Keratinocyte (primary cell): ENCODE results near the gene SH3BP5. TPM values are rescaled to one million over a fixed set of nuclear protein-coding genes. Genes with fewer than 3 reads are reported as not detected.

Source experiments
- DNase-seq: peaks from one replicate; pipeline ENCODE4 v3.0.0-alpha.2; 2011; ENCODE audit warnings: low read depth, missing footprints, low spot score
- FAIRE-seq: peaks from 2 replicates; lab custom pipeline; 2011; peaks lifted over from hg19 to GRCh38; lab: Jason Lieb, UNC
- H2AFZ ChIP-seq: 2 replicates; pipeline ENCODE4 v1.6.0; 2012; ENCODE audit warnings: low read length, control low read depth, inconsistent platforms; ENCODE audit not compliant: control insufficient read depth
- H3K27ac ChIP-seq: 2 replicates; pipeline ENCODE4 v1.5.1; 2011; ENCODE audit warnings: low read length; ENCODE audit not compliant: control insufficient read depth, insufficient read depth
- H3K27me3 ChIP-seq: 3 replicates; pipeline ENCODE4 v1.6.0; 2011; ENCODE audit warnings: low read length; ENCODE audit not compliant: control insufficient read depth, insufficient read depth; ENCODE audit errors: extremely low read depth
- H3K36me3 ChIP-seq, 2 experiments: 2 replicates in 1 of 2; 3 replicates in 1 of 2; pipeline ENCODE4 v1.5.1; 2011; ENCODE audit warnings: low read length in 2 of 2, mild to moderate bottlenecking in 1 of 2; ENCODE audit not compliant: control insufficient read depth in 2 of 2, insufficient read depth in 2 of 2; ENCODE audit errors: extremely low read depth in 1 of 2
- H3K4me1 ChIP-seq: 3 replicates; pipeline ENCODE4 v1.5.1; 2011; ENCODE audit warnings: low read length; ENCODE audit not compliant: control insufficient read depth, insufficient read depth; ENCODE audit errors: extremely low read depth
- H3K4me2 ChIP-seq: 3 replicates; pipeline ENCODE4 v1.6.0; 2011; ENCODE audit warnings: low read depth, low read length; ENCODE audit not compliant: control insufficient read depth, insufficient read depth; ENCODE audit errors: extremely low read depth
- H3K4me3 ChIP-seq, 3 experiments: fragments of 200-600 bp in 1 of 3; sonication (generic) in 1 of 3; 2 replicates in 2 of 3; 3 replicates in 1 of 3; pipeline ENCODE4 v1.5.1; 2011 to 2016; ENCODE audit warnings: low read length in 3 of 3, mild to moderate bottlenecking in 3 of 3, control low read depth in 2 of 3, inconsistent platforms in 1 of 3, low read depth in 1 of 3, mixed read lengths in 1 of 3, mixed run types in 1 of 3, moderate library complexity in 1 of 3; ENCODE audit not compliant: control insufficient read depth in 2 of 3, insufficient read depth in 2 of 3; ENCODE audit errors: extremely low read depth in 1 of 3
- H3K79me2 ChIP-seq: 2 replicates; pipeline ENCODE4 v1.6.0; 2012; ENCODE audit warnings: low read length; ENCODE audit not compliant: control insufficient read depth, insufficient read depth
- H3K9ac ChIP-seq: 3 replicates; pipeline ENCODE4 v1.6.0; 2011; ENCODE audit warnings: low read length; ENCODE audit not compliant: control insufficient read depth, insufficient read depth; ENCODE audit errors: extremely low read depth
- H3K9me1 ChIP-seq: 3 replicates; pipeline ENCODE4 v1.6.0; 2011; ENCODE audit warnings: low read length; ENCODE audit not compliant: control insufficient read depth, insufficient read depth; ENCODE audit errors: extremely low read depth
- H3K9me3 ChIP-seq: 2 replicates; pipeline ENCODE4 v1.5.1; 2012; ENCODE audit warnings: low read depth, low read length; ENCODE audit not compliant: control insufficient read depth
- H4K20me1 ChIP-seq: 3 replicates; pipeline ENCODE4 v1.6.0; 2011; ENCODE audit warnings: low read length; ENCODE audit not compliant: control insufficient read depth, insufficient read depth; ENCODE audit errors: extremely low read depth
- EZH2 ChIP-seq: IDR thresholded peaks from one replicate; pipeline ENCODE4 v1.6.1; 2012; ENCODE audit warnings: inconsistent platforms, mild to moderate bottlenecking, low read length, moderate library complexity
- dilution Hi-C: fragments of 300-500 bp; cut with MboI; formaldehyde crosslinking; loops from one replicate; pipeline ENCODE4 v1.7.0; 2020; ENCODE audit warnings: low sequenced_read_pairs; ENCODE audit not compliant: extremely low pct_ligation_motif_present
- polyA plus RNA-seq, 5 experiments: library from polyadenylated mRNA; depleted of rRNA in 3 of 5; stranded (reverse) in 3 of 5; stranded (forward) in 1 of 5; unstranded in 1 of 5; fragments of >200 nt; gene quantifications; 1 replicate in 1 of 5; 2 replicates in 3 of 5; 3 replicates in 1 of 5; pipeline versions ENCODE4 v1.2.1 to v1.2.3, GENCODE V29; 2011 to 2012; ENCODE audit warnings: missing spikeins in 2 of 5, low read depth in 1 of 5, low replicate concordance in 1 of 5
- TF ChIP-seq, protein P1 (sequence below), 3 experiments: IDR thresholded peaks in 1 of 3; conservative IDR thresholded peaks in 1 of 3; optimal IDR thresholded peaks in 1 of 3; 2 replicates in 2 of 3; 3 replicates in 1 of 3; pipeline versions ENCODE3 to v1.5.1; 2011; ENCODE audit warnings: low read length in 3 of 3, mild to moderate bottlenecking in 3 of 3, moderate library complexity in 2 of 3, control low read depth in 1 of 3, inconsistent platforms in 1 of 3; ENCODE audit not compliant: insufficient read depth in 2 of 3; ENCODE audit errors: extremely low read depth in 1 of 3

SH3BP5 gene
- polyA plus RNA-seq, 1 donor (not counting 4 experiments of a cell fraction or from before 2014, with no cell fraction given), result 13.4 TPM

DNA sequence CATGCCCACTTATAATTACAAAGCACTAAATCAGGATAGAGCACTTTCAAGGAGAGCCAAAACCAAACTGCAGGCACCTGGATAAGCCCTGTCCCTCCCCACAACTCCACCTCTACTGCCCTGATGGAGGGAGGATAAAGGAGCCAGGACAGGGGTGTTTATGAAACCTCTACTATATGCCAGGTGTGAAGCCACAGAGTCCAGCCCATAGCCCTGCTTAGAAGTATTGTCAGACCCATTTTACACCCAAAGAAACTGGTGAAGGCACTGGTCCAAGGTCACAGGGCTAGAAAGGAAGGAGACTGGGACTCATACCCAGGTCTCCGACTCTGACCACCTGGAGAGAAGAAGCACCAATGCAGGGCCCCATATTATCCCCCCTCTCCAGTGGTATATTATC lies 48.7 kb downstream of the SH3BP5 start:
- no peaks in the 10 kb centered on the region for H4K20me1 ChIP-seq
- no peak overlapping the region for H3K4me2 ChIP-seq
- no peak overlapping the region for H3K27ac ChIP-seq
- no peaks in the 10 kb centered on the region for H3K9me3 ChIP-seq
- FAIRE-seq (no peak), DNase-seq (no peak)
- no peak overlapping the region for H2AFZ ChIP-seq
- no peak overlapping the region for H3K9ac ChIP-seq
- H3K4me1 ChIP-seq, result peaks cover 4% of the 10 kb centered on the region
- TF ChIP-seq EZH2, result no peak
- TF ChIP-seq, protein P1, sequence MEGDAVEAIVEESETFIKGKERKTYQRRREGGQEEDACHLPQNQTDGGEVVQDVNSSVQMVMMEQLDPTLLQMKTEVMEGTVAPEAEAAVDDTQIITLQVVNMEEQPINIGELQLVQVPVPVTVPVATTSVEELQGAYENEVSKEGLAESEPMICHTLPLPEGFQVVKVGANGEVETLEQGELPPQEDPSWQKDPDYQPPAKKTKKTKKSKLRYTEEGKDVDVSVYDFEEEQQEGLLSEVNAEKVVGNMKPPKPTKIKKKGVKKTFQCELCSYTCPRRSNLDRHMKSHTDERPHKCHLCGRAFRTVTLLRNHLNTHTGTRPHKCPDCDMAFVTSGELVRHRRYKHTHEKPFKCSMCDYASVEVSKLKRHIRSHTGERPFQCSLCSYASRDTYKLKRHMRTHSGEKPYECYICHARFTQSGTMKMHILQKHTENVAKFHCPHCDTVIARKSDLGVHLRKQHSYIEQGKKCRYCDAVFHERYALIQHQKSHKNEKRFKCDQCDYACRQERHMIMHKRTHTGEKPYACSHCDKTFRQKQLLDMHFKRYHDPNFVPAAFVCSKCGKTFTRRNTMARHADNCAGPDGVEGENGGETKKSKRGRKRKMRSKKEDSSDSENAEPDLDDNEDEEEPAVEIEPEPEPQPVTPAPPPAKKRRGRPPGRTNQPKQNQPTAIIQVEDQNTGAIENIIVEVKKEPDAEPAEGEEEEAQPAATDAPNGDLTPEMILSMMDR (optimal IDR thresholded peaks at IDR 0.05 in 1 of 3, IDR thresholded peaks at IDR 0.05 in 1 of 3, conservative IDR thresholded peaks at IDR 0.05 in 1 of 3; ENCODE audit: extremely low read depth in 1 of 3, insufficient read depth in 2 of 3, low read length in 3 of 3), result no peak
- dilution Hi-C loops, result no loop called here
- H3K27me3 ChIP-seq, result no peaks in the 10 kb centered on the region
- H3K4me3 ChIP-seq, result no peak overlapping the region
- no peaks in the 10 kb centered on the region for H3K9me1 ChIP-seq
- H3K36me3 ChIP-seq, result no peaks in the 10 kb centered on the region
- no peaks in the 10 kb centered on the region for H3K79me2 ChIP-seq

DNA sequence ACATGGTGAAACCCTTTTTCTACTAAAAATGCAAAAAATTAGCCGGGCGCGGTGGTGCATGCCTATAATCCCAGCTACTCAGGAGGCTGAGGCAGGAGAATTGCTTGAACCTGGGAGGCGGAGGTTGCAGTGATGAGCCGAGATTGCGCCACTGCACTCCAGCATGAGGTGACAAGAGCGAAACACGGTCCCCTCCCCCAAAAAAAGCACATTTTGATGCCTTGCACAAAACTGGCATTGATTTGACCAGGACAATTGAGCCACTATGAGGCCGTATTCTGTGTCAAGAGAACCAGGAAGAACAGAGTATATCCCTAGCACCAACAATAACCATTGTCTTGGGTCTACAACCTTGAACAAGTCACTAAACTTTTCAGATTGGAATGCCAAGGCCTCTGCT lies 50.6 kb downstream of the SH3BP5 start:
- H3K27me3 ChIP-seq, result no peaks in the 10 kb centered on the region
- no peak overlapping the region for H3K4me3 ChIP-seq
- no peak overlapping the region for H2AFZ ChIP-seq
- H3K36me3 ChIP-seq, result no peaks in the 10 kb centered on the region
- H3K79me2 ChIP-seq, result no peaks in the 10 kb centered on the region
- no peaks in the 10 kb centered on the region for H4K20me1 ChIP-seq
- no peaks in the 10 kb centered on the region for H3K9me1 ChIP-seq
- no peak for TF ChIP-seq EZH2
- TF ChIP-seq, protein P1 (optimal IDR thresholded peaks at IDR 0.05 in 1 of 3, IDR thresholded peaks at IDR 0.05 in 1 of 3, conservative IDR thresholded peaks at IDR 0.05 in 1 of 3; ENCODE audit: extremely low read depth in 1 of 3, insufficient read depth in 2 of 3, low read length in 3 of 3), result no peak
- FAIRE-seq, result no peak
- dilution Hi-C loops, result no loop called here
- H3K9ac ChIP-seq, result no peak overlapping the region
- H3K27ac ChIP-seq, result no peak overlapping the region
- no peaks in the 10 kb centered on the region for H3K9me3 ChIP-seq
- H3K4me1 ChIP-seq, result peaks cover 4% of the 10 kb centered on the region
- DNase-seq, result no peak
- no peak overlapping the region for H3K4me2 ChIP-seq
